A549 treated with CORT108297 at 1 μM for 4 hours (cell line): ENCODE results near the gene TBCC. TPM values are rescaled to one million over a fixed set of nuclear protein-coding genes. Genes with fewer than 3 reads are reported as not detected.

Experiments used
- total RNA-seq: library from RNA; stranded (reverse); fragments of 200-300 nt; extraction: Qiagen RNA extraction; gene quantifications from 5 replicates; pipeline ENCODE4 v1.2.3, GENCODE V29; 2022

Gene TBCC
- total RNA-seq, result 16.7 to 18.8 TPM (median 17.7 TPM) in 5 replicates

GRCh38 chr6:42745640-42746462, at the start of gene TBCC:
TSS of gene TBCC (minus strand) at chr6:42746103. CDS start at chr6:42746073, 30 bp downstream.

GRCh38 chr6:42781796-42782688, 36.1 kb upstream of the TBCC start, which contains the start of gene BICRAL:
TSS of gene BICRAL (plus strand) at chr6:42782052. CDS start at chr6:42822023, 39,971 bp downstream.

GRCh38 chr6:42722497-42722896, 23.4 kb downstream of the TBCC start, which contains the start of gene PRPH2:
TSS of gene PRPH2 (minus strand) at chr6:42722597. CDS start at chr6:42722334, 263 bp downstream.

Other genes with a start within 250 kb of the TBCC start
- 5.7 to 7.4 TPM (median 6.5 TPM) in 5 replicates for gene UBR2, start 182.1 kb downstream of the TBCC start, total RNA-seq
- not detected in 5 replicates for gene PRPH2, start 23.5 kb downstream of the TBCC start, total RNA-seq
- 2.6 to 3.3 TPM (median 3.0 TPM) in 5 replicates for gene BICRAL, start 35.9 kb upstream of the TBCC start, total RNA-seq
- gene RPL7L1, start 133.5 kb upstream of the TBCC start, total RNA-seq, result 65.5 to 98.2 TPM (median 67.6 TPM) in 5 replicates
- gene PTCRA, start 169.9 kb upstream of the TBCC start, total RNA-seq, result not detected in 5 replicates
- gene CNPY3, start 183.4 kb upstream of the TBCC start, total RNA-seq, result 39.0 to 46.5 TPM (median 44.9 TPM) in 5 replicates
- 0.10 to 0.14 TPM (median 0.12 TPM) in 4 of 5 replicates, not detected in the other for gene GNMT, start 214.7 kb upstream of the TBCC start, total RNA-seq
- gene PEX6, start 233.1 kb upstream of the TBCC start, total RNA-seq, result 6.7 to 10.0 TPM (median 9.7 TPM) in 5 replicates
- gene PPP2R5D, start 238.5 kb upstream of the TBCC start, total RNA-seq, result 25.0 to 30.2 TPM (median 27.5 TPM) in 5 replicates